ENCODE data around the gene CSMD2.

The CSMD2 gene

GRCh38 chr1:33895976-33896375 lies 269.1 kb downstream of the CSMD2 start:
- DNase-seq: no peak

DNA sequence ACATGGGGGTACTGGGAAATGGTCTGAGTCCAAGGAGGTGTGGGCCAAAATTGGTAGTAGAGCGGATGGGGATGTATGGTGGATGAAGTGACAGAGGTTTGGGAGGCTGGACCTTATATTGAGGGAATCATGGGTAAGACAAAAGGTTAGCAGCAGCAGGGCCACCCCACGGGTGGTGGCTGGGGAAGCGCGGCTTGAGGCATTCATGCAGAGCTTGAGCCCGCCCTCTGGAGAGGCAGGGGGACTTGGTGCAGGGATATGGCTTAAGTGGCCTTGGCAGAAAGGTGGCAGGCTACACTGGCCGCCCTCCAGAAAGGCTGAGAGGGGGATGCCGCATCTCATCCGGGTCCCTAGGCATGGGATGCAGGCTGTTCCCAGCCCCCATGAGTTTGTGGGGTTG lies 269.6 kb downstream of the CSMD2 start:
- no peak for DNase-seq

DNA sequence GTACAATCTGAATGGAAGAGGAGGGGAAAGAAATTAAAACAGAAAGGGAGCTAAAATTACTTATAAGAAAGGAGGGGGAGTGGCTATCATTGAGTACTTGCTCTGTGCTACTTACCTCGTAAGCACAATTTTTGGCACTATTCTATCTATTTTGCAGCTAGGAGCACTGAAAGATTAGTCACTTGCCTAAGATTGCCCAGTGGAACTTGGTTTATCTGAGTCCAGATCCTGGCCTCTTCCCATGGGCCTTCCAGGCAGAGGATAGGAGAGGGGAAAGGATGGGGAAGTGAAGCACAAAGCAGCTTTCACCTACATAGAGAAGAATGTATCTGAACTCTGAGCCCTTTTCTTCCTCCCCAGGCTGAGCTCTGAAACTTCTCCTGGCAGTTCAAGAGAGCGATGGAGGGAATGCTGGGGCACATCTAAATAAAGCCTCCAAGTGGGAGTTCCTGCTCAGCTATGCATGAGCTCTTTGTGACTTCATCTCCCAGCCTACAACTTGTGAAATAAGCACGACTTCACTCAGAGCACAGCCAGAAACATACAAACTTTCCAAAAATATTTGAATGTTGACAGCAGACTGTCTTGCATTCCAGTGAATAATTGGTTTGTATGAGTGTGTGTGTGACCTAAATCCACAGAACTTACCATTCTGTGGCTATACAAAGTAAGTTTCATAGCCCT lies 271.7 kb downstream of the CSMD2 start:
- no peak for DNase-seq

- no peak for DNase-seq
Observed at GRCh38 chr1:33886496-33886895, 278.5 kb downstream of the CSMD2 start.

DNA sequence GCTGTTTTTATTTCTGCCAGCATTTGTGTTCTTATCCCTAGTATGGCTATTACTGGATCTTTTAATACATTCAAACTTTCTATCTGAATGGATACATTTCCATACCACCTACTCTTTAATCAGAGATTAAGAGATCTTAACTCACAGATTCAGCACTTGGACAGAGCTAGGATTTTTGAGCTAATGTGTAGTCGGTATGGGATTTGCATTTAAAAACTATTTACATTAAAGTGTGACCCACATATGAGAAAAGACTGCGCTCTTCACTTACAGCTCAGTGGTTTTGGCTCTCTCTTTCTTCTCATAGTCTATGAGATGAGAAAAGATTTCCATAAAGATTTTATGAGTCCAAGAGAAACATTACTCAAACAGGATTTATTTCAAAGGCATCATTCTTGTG lies 284.7 kb downstream of the CSMD2 start:
- no peak for DNase-seq

GRCh38 chr1:33878392-33878791 lies 286.6 kb downstream of the CSMD2 start:
- DNase-seq: no peak

DNA sequence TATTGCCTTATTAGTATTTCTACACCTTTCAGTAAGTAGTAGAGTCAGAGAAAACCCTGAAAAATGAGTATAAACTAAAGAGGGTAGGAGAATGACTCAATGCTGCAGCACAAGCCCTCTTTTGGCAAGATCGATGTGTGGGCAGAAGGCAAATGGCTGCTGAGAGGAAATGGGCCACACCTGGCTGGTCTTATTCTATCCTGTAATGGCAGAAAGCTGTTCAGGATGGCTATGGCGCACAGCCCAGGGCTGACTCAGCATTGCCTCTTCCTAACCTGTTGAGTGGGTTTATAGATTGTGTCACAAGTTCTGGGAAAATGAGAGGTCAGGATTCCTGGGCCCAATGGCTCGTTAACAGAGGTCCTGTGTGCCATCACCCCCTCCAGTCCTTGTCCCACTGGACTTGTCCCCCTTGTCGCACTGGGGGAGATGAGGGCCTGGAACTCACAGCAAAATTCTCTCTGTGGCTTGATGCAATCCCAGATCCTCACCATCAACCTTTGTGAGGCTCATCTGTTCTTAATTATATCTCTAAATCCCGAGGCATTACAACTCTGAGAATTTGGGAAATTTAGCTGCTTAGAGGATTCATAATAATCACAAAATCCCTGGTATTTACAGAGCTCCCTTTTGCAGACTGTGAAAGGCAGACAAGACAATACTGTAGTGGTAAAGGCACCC lies 287.9 kb downstream of the CSMD2 start:
- DNase-seq: no peak

GRCh38 chr1:33875862-33876261 lies 289.2 kb downstream of the CSMD2 start:
- DNase-seq: no peak

GRCh38 chr1:33874636-33875035 lies 290.4 kb downstream of the CSMD2 start:
- DNase-seq: no peak

DNA sequence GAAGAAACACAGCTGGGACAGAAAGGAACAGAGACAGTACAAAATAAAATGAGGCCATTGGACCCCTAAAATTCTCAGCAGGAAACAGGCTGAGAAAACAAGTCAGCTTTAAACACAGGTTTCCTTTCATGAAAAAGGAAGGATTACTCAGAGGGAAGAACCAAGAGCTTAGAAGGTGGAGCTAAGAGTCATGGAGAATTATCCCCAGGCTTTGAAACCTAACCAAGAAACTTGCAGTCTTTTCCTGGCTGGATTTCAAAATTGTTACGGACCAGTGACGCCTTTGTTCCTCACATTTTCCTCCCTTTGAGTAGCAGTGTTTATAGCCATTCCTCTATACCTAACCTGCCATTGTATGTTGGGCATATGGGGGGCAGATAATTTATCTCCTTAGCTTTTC lies 292.3 kb downstream of the CSMD2 start:
- no peak for DNase-seq

DNA sequence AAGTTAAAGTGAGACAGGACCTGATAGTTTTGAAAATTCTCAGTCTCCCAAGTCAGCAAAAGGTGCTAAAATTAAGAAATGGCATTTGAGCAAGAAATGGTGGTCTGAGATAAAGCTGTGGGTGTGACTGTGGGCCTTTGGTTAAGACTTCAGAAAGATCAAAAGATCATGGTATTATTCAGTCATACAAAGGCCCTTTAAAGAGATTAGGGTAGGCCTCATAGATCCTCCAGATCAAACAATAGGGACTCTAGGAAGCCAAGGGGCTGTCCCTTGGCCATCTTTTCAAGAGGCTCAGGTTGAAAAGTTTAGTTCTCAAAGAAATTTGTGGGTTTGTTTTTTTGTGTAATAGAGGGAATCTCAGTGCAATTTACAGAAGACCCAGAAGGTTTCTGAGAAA lies 292.8 kb downstream of the CSMD2 start:
- DNase-seq: no peak

DNA sequence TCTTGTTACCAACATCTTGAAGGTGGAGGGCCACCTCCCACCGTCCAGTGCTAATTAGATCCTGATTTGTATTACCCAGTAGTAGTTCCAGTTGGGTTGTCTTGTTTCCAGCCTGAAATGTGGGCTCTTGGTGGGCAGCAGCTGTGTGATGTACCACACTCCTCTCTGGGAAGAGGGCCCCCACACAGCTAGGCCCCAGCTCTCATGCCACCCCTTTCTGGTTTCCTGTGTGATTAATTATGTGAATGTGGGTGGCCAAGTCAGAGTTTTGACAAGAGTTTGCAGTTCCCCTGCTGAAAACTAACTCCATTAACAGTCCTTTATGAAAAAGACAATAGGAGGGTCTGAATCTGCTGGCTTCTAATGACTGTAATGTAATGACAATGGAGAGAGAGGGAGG lies 297.3 kb downstream of the CSMD2 start:
- DNase-seq: no peak

- no peak for DNase-seq
Observed at GRCh38 chr1:33866281-33866680, 298.7 kb downstream of the CSMD2 start.

GRCh38 chr1:33864460-33865389 lies 300.3 kb downstream of the CSMD2 start:
- peak; percentile 60 for DNase-seq

GRCh38 chr1:33863779-33864178 lies 301.3 kb downstream of the CSMD2 start, which contains the start of gene HMGB4:
Gene HMGB4, plus strand, starts transcription at chr1:33864079. Its CDS starts 113 bp downstream, at chr1:33864192.
- DNase-seq: no peak

DNA sequence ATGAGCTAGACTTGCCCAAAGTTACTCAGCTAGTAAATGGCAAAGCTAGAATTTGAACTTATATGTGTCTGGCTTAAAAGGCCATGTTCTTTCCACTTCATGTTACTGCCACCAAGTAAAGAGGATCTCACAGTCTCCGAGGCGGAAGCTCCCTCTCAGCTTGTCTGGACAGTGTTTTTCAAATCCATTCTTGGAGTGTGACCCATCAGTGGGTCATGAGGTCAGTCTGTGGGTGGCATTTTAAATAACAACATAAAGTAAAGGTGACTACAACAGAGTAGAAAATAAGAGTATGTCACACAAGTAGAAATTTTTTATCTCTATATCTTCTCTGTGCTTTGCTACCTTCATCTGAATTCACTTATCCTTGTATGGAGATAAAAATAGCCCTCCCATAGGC lies 304.4 kb downstream of the CSMD2 start:
- no peak for DNase-seq

DNA sequence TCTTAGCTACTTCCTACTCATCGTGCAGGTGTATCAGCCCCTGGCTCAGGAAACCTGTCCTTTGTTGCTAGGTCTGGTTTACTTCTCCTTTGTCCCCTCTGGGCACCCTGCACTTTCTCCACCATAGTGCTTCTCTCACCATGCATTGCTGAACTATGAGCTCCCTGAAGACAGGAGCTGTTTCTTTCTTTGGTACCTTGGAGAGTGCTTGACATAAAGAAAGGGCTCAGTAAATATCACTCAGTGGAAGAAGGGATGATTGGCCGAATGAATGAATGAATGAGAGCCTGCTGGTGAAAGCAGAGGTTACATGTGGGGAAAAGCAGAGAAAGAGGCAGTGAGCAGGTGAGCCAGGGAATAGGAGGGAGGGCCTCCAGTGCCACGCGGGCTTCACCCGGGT lies 310.9 kb downstream of the CSMD2 start:
- DNase-seq: no peak

GRCh38 chr1:33853431-33853830 lies 311.6 kb downstream of the CSMD2 start:
- DNase-seq: no peak

GRCh38 chr1:33852711-33853110 lies 312.3 kb downstream of the CSMD2 start:
- no peak for DNase-seq

- no peak for DNase-seq
Observed at GRCh38 chr1:33850481-33850880, 314.5 kb downstream of the CSMD2 start.

- DNase-seq: no peak
Observed at GRCh38 chr1:33849211-33849610, 315.8 kb downstream of the CSMD2 start.

- DNase-seq: no peak
Observed at GRCh38 chr1:33848205-33848937, 316.7 kb downstream of the CSMD2 start.

DNA sequence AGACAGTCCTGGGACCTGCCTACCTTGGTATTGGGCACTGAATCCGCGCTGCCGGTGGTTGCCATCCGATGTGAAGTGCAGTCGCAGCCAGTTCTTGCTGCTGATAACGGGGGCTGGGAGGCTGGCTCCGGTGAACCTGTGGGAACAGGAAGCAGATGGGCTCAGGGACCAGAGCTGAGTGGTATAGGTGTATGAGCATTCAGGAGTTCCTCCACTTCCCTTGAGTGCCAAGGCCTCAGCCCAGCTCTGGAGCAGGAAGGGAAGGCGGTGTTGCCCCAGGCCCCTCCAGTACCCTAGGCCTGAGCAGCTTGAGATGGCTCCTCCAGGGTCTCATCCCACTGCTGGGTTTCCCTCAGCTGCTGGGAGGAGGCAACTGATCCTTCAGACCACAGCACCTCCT lies 318.2 kb downstream of the CSMD2 start:
- DNase-seq: no peak
